Mesothelial cell of epicardium (in vitro differentiated cells): ENCODE data around the gene H6PD. TPM values are rescaled to one million over a fixed set of nuclear protein-coding genes. Genes with fewer than 3 reads are reported as not detected.

Source experiments
- DNase-seq, 2 experiments: peaks; one replicate each; pipeline ENCODE4 v3.0.0; 2021; ENCODE audit warnings: low spot score in 2 of 2; ENCODE audit not compliant: unreplicated experiment in 2 of 2
- H3K27ac Mint-ChIP-seq: 2 replicates; pipeline ENCODE4 v1.8.0; 2021; ENCODE audit warnings: mixed read lengths
- H3K27me3 Mint-ChIP-seq: 2 replicates; pipeline ENCODE4 v1.8.0; 2021; ENCODE audit warnings: low read depth, mixed read lengths
- H3K36me3 Mint-ChIP-seq: 2 replicates; pipeline ENCODE4 v1.8.0; 2021; ENCODE audit warnings: mixed read lengths
- H3K4me1 Mint-ChIP-seq: 2 replicates; pipeline ENCODE4 v1.8.0; 2021; ENCODE audit warnings: mixed read lengths
- H3K4me3 Mint-ChIP-seq: 2 replicates; pipeline ENCODE4 v1.8.0; 2021; ENCODE audit warnings: mild to moderate bottlenecking, moderate library complexity, mixed read lengths
- H3K9me3 Mint-ChIP-seq: 2 replicates; pipeline ENCODE4 v1.8.0; 2021; ENCODE audit warnings: mixed read lengths
- CTCF ChIP-seq: fragments of 200-600 bp; sonication (generic); IDR thresholded peaks from one replicate; pipeline ENCODE4 v1.5.0; 2021; ENCODE audit warnings: antibody characterized with exemption; ENCODE audit not compliant: unreplicated experiment
- total RNA-seq: library from RNA; stranded (reverse); gene quantifications from 3 replicates; pipeline ENCODE4 v1.2.1, GENCODE V29; 2021

H6PD gene
- total RNA-seq, 1 donor from 2014 or later, result 73.1 TPM

- H3K36me3 Mint-ChIP-seq, result no peaks in the 10 kb centered on the region
- no peak overlapping the region for H3K27ac Mint-ChIP-seq
- TF ChIP-seq CTCF, result no peak
- no peaks in the 10 kb centered on the region for H3K27me3 Mint-ChIP-seq
- H3K4me1 Mint-ChIP-seq, result no peaks in the 10 kb centered on the region
- H3K9me3 Mint-ChIP-seq, result peaks cover 15% of the 10 kb centered on the region
- no peak for DNase-seq
- no peak overlapping the region for H3K4me3 Mint-ChIP-seq
Observed at GRCh38 chr1:9222846-9223625, 11.5 kb upstream of the H6PD start.

- no peak for TF ChIP-seq CTCF
- DNase-seq, result no peak
- Mint-ChIP-seq H3K9me3 (peaks cover 8% of the 10 kb centered on the region), H3K4me1 (no peaks in the 10 kb centered on the region), H3K36me3 (no peaks in the 10 kb centered on the region), H3K27me3 (no peaks in the 10 kb centered on the region), H3K4me3 (no peak overlapping the region), H3K27ac (no peak overlapping the region)
Observed at GRCh38 chr1:9224664-9225410, 9.7 kb upstream of the H6PD start.

GRCh38 chr1:9225411-9225785 lies 9.2 kb upstream of the H6PD start:
- H3K36me3 Mint-ChIP-seq, result no peaks in the 10 kb centered on the region
- DNase-seq, result no peak
- no peak for TF ChIP-seq CTCF
- no peaks in the 10 kb centered on the region for H3K4me1 Mint-ChIP-seq
- no peak overlapping the region for H3K4me3 Mint-ChIP-seq
- no peaks in the 10 kb centered on the region for H3K27me3 Mint-ChIP-seq
- H3K27ac Mint-ChIP-seq, result no peak overlapping the region
- peaks cover 8% of the 10 kb centered on the region for H3K9me3 Mint-ChIP-seq

- no peaks in the 10 kb centered on the region for H3K27me3 Mint-ChIP-seq
- DNase-seq, result no peak
- TF ChIP-seq CTCF, result no peak
- H3K4me3 Mint-ChIP-seq, result no peak overlapping the region
- H3K27ac Mint-ChIP-seq, result no peak overlapping the region
- no peaks in the 10 kb centered on the region for H3K9me3 Mint-ChIP-seq
- no peaks in the 10 kb centered on the region for H3K36me3 Mint-ChIP-seq
- H3K4me1 Mint-ChIP-seq, result no peaks in the 10 kb centered on the region
Observed at GRCh38 chr1:9228609-9229008, 6.0 kb upstream of the H6PD start.

- TF ChIP-seq CTCF, result no peak
- Mint-ChIP-seq H3K4me3 (no peak overlapping the region), H3K36me3 (no peaks in the 10 kb centered on the region), H3K27me3 (no peaks in the 10 kb centered on the region), H3K9me3 (no peaks in the 10 kb centered on the region), H3K27ac (no peak overlapping the region), H3K4me1 (no peaks in the 10 kb centered on the region)
- no peak for DNase-seq
Observed at GRCh38 chr1:9229549-9229948, 5.0 kb upstream of the H6PD start.
